NCI-H748 treated with DMSO at 0.1 percent for 48 hours (cell line): Measurements from ENCODE around the gene B3GNT8.
"Not testable (repeated sequence)": the region's sequence is repeated elsewhere in the genome, so short reads cannot be mapped to it uniquely, and the experiment has no call there.

Experiments used
- DNase-seq: peaks from one replicate; lab custom pipeline; 2025; lab: John Stamatoyannopoulos, UW

Gene B3GNT8

DNA sequence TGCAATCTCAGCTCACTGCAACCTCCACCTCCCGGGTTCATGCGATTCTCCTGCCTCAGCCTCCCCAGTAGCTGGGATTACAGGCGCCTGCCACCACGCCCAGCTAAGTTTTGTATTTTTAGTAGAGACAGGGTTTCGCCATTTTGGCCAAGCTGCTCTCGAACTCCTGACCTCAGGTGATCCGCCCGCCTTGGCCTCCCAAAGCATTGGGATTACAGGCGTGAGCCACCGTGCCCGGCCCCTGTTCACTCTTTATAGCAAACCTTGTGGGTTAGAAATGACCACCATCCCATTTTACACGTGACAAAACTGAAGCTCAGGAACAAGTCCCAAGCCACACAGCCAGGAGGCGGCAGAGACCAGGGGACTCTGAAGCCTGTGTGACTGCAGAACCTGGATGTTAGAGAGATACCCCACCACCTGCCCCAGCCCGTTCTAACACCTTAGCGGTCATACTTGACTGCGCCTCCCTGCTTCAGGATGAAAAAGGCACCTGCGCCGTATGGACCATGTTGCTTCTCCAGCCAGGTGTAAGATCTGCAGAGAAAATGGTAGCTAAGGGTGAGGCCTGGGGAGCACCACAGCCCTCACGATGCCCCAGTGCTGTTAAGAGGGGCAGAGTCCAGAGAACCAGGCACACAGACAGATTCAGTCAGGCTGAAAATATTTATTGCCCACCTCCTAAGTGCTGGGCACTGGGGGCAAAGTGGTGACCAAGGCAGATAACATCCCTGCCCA lies 8.9 kb upstream of the B3GNT8 start:
- no peak for DNase-seq

DNA sequence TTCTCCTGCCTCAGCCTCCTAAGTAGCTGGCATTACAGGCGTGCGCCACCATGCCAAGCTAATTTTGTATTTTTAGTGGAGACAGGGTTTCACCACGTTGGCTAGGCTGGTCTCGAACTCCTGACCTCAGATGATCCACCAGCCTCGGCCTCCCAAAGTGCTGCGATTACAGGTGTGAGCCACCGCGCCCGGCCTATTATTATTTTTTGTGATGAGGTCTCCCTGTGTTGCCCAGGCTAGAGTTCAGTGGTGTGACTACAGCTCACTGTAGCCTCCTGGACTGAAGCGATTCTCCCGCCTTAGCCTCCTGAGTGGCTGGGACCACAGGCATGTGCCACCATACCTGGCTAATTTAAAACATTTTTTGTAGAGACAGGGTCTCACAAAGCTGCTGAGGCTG lies 8.2 kb upstream of the B3GNT8 start:
- not testable (repeated sequence) for DNase-seq

DNA sequence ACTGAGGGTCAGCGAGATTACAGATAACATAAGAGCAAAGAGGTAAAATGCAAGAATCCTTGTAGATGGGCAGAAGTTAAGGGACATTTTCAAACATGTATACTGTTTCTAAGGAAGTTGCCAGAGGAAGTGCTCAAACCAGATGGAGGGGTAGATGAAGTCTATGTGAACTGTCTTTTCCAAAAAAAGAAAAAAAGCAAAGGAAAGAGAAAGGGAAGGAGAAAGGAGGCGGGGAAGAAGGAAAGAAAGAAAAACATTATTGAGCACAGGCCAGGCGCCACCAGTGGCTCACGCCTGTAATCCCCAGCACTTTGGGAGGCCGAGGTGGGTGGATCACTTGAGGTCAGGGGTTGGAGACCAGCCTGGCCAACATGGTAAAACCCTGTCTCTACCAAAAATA lies 7.3 kb upstream of the B3GNT8 start:
- DNase-seq: no peak

- DNase-seq: no peak
Observed at GRCh38 chr19:41433171-41433570, 6.0 kb upstream of the B3GNT8 start.

DNA sequence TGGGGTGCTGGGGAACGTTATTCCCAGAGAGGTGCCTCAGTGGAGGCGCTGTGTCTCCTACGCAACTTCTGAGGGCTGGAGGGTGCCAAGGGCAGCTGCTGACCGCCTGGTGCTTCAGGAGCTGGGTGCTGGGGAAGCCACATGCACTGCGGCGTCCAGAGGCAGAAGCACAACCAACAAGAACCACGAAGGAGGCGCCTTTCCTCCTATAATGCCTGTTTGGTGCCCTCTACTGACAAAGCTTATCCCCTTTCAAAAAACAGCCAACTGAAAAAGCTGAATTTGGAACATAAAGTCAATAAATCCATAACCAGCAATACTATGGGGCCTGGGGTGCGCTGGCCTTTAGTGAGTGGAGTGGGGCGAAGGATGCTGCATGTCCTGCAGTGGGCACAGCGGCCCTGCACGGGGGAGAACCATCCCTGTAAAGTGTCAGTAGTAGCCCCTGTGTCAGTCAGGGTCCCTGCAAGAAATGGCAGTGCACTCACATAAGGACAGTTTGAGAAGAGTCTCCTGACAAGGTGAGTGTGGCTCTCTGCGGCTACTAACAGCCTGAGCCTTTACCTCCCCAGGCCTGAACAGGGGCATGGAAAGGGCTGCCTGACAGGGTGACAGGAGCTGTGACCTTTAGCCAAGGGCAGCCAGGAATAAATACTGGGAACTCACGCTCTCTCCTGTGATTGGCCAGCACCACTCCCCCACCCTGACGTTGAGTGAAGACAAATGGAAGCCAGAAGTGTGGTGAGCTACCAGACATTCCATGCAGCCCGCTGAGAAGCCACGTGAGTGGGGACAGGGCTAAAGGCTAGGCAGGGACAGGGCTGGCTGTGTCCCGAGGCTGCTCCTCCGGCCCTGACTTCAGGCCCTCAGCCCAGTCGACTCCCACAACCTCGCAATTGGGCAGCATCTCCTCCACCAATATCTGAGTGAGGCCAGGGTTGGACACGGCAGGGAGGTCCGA lies 4.5 kb upstream of the B3GNT8 start:
- no peak for DNase-seq

GRCh38 chr19:41430922-41431321 lies 3.7 kb upstream of the B3GNT8 start:
- DNase-seq: no peak

- no peak for DNase-seq
Observed at GRCh38 chr19:41428481-41428859, 1.3 kb upstream of the B3GNT8 start.

GRCh38 chr19:41427647-41428480 lies 690 bp upstream of the B3GNT8 start:
- no peak for DNase-seq

DNA sequence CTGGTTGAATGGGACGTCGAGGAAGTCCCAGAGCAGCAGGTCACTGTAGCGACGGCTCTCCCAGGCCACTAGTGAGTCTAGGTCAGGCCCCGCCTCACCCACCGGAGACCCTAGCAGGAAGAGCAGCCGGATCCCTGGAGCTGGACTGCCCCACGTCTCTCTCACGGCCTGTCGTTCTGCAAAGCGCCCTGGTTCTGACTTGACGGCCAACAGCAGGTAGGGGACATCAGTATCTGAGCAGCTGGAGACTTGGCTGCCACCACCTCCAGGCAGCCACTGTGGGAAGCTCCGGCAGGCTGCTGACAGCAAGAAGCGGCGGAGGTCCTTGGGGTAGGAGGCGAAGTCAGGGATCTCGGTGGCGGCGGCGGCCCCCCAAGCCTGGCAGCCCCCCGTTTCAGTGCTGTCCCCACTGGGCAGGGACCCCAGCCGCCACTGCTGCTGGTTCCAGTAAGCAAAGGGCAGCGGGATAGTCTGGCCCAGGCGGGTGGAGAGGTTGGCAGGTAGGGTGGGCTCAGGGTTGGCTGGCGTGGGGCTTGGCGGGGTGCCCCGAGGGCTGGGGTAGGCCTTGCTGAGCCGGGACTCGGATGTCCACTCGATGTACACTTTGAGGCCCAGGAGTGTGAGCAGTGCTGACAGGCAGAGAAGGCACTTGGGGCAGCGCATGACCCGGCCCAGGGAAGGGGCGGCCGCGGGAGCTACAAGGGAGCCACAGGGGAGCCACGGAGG lies 895 bp downstream of the B3GNT8 start:
- no peak for DNase-seq

DNA sequence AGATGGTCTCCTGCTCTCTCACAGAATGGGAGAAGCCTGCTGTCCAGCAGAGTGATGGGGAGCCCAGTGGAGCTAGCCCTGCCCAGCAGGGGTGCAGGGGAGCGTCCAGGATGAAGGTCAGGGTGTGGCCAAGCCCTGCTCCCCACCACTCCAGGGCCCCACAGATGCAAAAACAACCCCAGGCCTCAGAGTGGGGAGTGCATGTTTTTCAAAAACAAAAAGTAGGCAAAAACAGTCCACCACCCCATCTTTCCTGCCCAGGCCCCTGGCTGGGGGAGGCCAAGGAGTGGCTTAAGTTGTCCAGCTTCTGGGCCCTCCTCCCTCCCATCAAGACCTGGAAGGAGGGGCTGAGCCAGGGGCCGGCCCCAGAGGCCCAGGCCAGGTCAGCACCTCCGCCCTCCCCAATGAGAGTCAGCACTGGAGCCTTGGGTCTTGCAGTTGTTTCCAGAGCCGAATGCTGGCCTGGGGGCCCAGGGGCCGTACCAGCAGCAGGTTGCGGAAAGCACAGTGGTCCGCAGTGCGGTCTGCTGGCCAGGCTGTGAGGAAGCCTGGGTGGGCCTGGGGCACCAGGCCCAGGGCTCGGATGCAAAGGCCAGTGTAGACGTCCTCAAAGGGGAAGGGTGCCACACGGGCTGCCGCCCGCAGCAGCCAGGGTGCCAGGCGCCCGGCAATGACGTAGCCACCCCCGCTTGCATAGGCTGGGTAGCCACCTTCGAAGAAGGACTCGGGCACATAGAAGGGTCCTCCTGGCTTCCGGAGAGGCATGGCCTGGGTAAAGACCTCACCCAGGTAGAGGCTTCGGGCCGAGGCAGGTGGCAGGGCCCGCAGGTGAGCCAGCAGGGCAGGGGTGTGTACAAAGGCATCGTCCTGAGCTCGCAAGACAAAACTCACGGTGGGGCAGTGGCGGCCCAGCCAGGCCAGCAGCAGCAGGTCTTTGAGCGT lies 1.7 kb downstream of the B3GNT8 start:
- DNase-seq: no peak

- DNase-seq: no peak
Observed at GRCh38 chr19:41424335-41425173, 2.6 kb downstream of the B3GNT8 start.

GRCh38 chr19:41422955-41423354 lies 4.2 kb downstream of the B3GNT8 start:
- DNase-seq: no peak

- DNase-seq: no peak
Observed at GRCh38 chr19:41422456-41422855, 4.7 kb downstream of the B3GNT8 start.

GRCh38 chr19:41421973-41422372 lies 5.2 kb downstream of the B3GNT8 start:
- DNase-seq: no peak

DNA sequence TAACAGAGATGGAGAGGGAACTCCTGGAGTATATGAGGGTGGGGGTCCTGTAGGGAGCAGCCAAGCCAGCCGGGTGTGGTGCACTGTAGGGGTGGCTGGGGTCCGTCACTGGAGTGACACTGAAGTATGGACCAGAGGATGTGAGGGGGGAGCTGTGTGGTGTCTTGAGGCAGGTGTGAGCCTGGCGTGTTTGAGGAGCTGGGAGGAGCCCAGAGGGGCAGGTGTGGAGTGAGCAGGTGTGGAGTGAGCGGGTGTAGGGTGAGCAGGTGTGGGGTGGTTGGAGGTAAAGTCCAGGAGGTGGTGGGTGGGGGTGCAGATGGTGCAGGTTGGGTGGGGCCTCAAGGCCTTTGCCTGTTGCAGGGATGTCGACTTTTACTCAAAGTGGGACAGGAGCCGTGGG lies 5.9 kb downstream of the B3GNT8 start:
- DNase-seq: peak; percentile 87

GRCh38 chr19:41420101-41420880 lies 6.9 kb downstream of the B3GNT8 start:
- no peak for DNase-seq

DNA sequence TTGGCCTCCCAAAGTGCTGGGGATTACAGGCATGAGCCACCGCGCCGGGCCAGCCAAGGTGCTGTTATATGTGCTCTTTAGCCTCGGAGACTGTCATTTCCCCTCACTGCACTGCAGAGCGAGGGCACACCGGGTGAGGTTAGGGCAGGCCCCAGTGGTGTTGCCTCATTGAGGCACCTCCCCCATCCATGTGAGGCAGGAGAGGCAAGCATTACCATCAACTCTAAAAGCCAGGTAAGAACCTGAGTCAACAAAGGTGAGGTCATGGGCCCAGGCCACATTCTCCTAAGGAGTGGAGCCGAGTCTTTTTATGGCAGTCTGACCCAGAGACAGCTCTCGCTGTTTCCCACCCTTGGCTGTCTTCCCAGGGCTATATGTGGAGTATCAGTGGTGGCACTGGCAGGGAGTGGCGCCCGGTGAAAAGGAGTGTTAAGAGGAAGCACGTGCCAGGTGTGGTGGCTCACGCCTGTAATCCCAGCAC lies 10.9 kb downstream of the B3GNT8 start:
- DNase-seq: no peak

- no peak for DNase-seq
Observed at GRCh38 chr19:41415154-41415571, 12.0 kb downstream of the B3GNT8 start.

DNA sequence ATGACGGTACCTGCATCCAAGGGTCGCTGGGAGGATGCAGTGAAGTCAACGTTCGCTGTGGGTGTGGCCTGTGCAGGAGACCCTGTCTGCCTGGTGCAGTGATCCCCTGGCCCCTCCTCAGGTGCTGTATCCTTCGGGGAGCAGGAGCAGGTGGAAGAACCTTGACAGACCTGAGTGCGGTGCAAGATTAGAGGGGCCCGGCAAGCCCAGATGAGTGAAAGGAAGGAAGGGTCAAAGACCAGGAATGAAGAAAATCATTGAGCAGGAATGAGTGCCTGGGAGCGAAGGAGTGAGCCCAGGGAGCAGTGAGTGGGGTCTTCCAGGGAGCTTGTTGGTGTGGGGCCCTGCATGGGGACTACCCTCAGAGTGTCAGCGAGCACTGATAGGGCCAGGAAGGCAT lies 12.7 kb downstream of the B3GNT8 start:
- DNase-seq: no peak
